Measurements from ENCODE around the gene PDHX. TPM values are rescaled to one million over a fixed set of nuclear protein-coding genes. Genes with fewer than 3 reads are reported as not detected.

Gene PDHX
- total and polyA plus RNA-seq, 10 donors = 9.2 to 32.9 (median 23.7) TPM

- H3K4me1 ChIP-seq = peaks cover 0 to 11% (median 4%) of the 10 kb centered on the region in 6 donors
- no peak overlapping the region for H3K4me3 ChIP-seq
- no peak for TF ChIP-seq CTCF (IDR thresholded peaks at IDR 0.05 in 8 of 11, conservative IDR thresholded peaks at IDR 0.05 in 3 of 11)
- TF ChIP-seq POLR2AphosphoS5 (IDR thresholded peaks at IDR 0.05) = no peak
- no peak for TF ChIP-seq POLR2A (IDR thresholded peaks at IDR 0.05)
- no peaks in the 10 kb centered on the region for H3K9me3 ChIP-seq
- H3K27ac ChIP-seq = no peak overlapping the region
- intact Hi-C loops (cut with DNase I; ENCODE audit: low total_unique reads) = no loop called here
- H3K36me3 ChIP-seq = peaks cover 0 to 79% (median 15%) of the 10 kb centered on the region in 6 donors
- DNase-seq = no peak
- H3K27me3 ChIP-seq (replicated peaks in 1 of 7) = no peaks in the 10 kb centered on the region
These were observed 60.2 kb downstream of the PDHX start for GRCh38 chr11:34976496-34977088.

GRCh38 chr11:34977089-34977912 lies 60.9 kb downstream of the PDHX start:
- Histone ChIP-seq H3K27ac (peak overlapping the region in 1 of 8 donors; percentile 33), H3K4me1 (peaks cover 0 to 11% (median 4%) of the 10 kb centered on the region in 6 donors), H3K36me3 (peaks cover 0 to 74% (median 10%) of the 10 kb centered on the region in 6 donors), H3K4me3 (no peak overlapping the region), H3K27me3 (replicated peaks in 1 of 7) (no peaks in the 10 kb centered on the region), H3K9me3 (no peaks in the 10 kb centered on the region)
- intact Hi-C loops (cut with DNase I; ENCODE audit: low total_unique reads) = no loop called here
- TF ChIP-seq POLR2A (IDR thresholded peaks at IDR 0.05) (no peak), POLR2AphosphoS5 (IDR thresholded peaks at IDR 0.05) (no peak), CTCF (IDR thresholded peaks at IDR 0.05 in 8 of 11, conservative IDR thresholded peaks at IDR 0.05 in 3 of 11) (no peak)
- no peak for DNase-seq
- 38 to 52% (median 45%) methylated on average over 6 of the region's 6 CpGs for WGBS, 5 donors

- intact Hi-C loops (cut with DNase I; ENCODE audit: low total_unique reads) = no loop called here
- Histone ChIP-seq H3K27ac (no peak overlapping the region), H3K4me3 (no peak overlapping the region), H3K36me3 (peaks cover 0 to 62% (median 8%) of the 10 kb centered on the region in 6 donors), H3K4me1 (peaks cover 0 to 11% (median 4%) of the 10 kb centered on the region in 6 donors), H3K27me3 (replicated peaks in 1 of 7) (no peaks in the 10 kb centered on the region), H3K9me3 (no peaks in the 10 kb centered on the region)
- no peak for DNase-seq
- 79 to 87% (median 86%) methylated on average over 7 of the region's 7 CpGs for WGBS, 5 donors
- no peak for TF ChIP-seq POLR2AphosphoS5 (IDR thresholded peaks at IDR 0.05)
- no peak for TF ChIP-seq CTCF (IDR thresholded peaks at IDR 0.05 in 8 of 11, conservative IDR thresholded peaks at IDR 0.05 in 3 of 11)
- no peak for TF ChIP-seq POLR2A (IDR thresholded peaks at IDR 0.05)
These were observed 62.1 kb downstream of the PDHX start for GRCh38 chr11:34978236-34979191.
